GM19324 (cell line): Measurements from ENCODE around the gene FABP1.

Source experiments
- ATAC-seq: cut with Tn5 transposase; IDR thresholded peaks from one replicate; pipeline ENCODE4 v1.9.1; 2021; ENCODE audit warnings: mild to moderate bottlenecking, moderate library complexity; ENCODE audit not compliant: unreplicated experiment, low FRiP score

The FABP1 gene

GRCh38 chr2:88139203-88139702, 11.4 kb upstream of the FABP1 start:
- ATAC-seq, result no peak

GRCh38 chr2:88137833-88138232, 10.0 kb upstream of the FABP1 start:
- no peak for ATAC-seq

GRCh38 chr2:88136817-88137216, 9.0 kb upstream of the FABP1 start:
- no peak for ATAC-seq

DNA sequence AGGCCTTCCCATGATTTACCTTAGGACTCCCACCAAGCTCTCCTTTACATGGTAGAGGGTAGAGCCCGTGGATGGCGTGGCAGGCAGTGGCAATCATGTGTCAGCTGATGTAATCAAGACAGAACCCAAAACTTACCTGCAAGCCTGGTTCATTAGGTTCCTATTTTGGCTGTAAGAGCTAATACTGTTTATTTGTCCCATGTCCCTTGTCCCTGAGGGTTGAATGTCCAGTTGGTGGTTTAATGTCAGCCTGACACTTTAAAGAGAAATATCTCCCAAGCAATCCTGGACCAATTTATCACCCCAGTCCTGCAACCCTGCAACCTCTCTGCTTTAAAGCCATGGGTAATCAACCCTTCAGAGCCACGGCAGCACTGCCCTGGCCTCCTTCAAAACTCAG, 6.0 kb upstream of the FABP1 start:
- no peak for ATAC-seq

DNA sequence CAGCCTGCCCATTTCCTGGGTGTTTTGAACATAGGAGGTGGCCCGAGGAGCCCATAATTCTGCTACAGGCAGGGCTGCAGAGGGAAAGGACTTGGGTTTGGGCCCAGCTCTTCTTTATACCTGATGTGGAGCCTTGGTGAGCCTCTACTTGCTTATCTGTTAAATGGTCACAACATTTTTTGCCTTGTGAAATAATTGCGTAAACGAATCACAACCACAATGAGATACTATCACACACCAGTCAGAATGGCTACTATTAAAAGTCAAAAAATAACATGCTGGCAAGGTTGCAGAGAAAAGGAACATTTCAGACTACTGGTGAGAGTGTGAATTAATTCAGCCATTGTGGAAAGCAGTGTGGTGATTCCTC, 4.1 kb upstream of the FABP1 start:
- ATAC-seq, result no peak

- ATAC-seq, result no peak
Measured at GRCh38 chr2:88131201-88131998, 3.5 kb upstream of the FABP1 start.

DNA sequence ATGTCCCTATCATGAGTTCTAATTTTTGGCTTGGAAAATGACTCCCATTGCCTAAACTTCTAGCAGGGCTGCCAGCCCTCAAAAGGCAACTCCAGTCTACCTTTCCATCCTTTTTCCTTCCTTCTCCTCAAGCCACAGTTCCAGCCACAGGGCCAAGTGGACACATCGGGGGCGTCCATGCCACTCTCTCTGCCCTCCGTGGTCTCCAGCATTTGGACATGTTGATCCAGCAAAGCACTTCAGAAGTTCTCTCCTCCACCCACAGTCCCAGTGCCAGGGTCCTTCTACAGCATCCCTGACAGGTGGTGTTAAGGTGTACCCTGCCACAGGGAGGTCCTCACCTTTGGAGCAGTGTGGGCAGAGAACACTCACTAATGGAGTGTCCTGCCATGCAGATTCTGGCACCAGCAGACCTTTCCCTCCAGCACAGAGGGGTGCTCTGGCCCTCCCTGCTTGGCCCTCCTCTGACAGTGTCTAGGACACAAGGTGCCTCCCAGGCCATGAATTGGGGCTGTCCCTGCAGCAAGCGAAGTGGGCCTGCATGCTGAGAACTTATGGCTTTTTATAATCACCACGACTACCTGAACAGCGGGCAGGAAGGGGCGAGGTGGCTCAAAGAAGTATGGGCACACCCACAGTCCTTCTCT, 1.6 kb upstream of the FABP1 start:
- ATAC-seq, result no peak

GRCh38 chr2:88128654-88129312, 921 bp upstream of the FABP1 start:
- no peak for ATAC-seq

GRCh38 chr2:88127638-88127887, 299 bp downstream of the FABP1 start:
- no peak for ATAC-seq

GRCh38 chr2:88126772-88127637, 857 bp downstream of the FABP1 start:
- ATAC-seq, result no peak

GRCh38 chr2:88125924-88126771, 1.7 kb downstream of the FABP1 start:
- ATAC-seq, result no peak

DNA sequence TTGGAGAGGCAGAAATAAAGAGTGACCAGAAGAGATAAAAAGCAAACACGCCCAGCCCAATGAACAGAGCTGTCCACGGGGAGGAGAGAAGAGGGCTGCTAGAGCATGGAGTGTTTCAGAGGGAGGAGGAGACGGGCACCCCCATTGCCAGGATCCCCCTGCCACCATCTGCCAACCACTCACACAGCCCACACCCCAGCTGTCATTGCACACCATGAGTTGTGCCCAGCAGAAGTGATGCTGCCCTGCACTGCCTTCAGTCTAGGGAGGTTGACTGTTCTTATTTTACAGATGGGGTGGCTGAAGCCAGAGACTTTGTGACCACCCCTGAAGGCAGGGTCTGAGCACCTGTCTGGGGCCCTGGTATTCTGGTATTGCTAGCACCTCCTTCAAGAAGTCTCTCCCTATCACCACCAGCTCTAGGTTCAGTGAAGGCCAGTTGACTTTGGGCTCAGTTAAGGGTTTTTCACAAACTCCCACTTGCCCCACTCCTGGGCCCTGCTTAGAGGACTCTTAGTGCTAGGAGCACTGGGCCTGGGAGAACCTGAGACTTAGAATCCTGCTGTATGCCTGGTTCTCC, 2.4 kb downstream of the FABP1 start:
- ATAC-seq, result no peak

- ATAC-seq, result no peak
Measured at GRCh38 chr2:88123975-88124917, 3.6 kb downstream of the FABP1 start.

DNA sequence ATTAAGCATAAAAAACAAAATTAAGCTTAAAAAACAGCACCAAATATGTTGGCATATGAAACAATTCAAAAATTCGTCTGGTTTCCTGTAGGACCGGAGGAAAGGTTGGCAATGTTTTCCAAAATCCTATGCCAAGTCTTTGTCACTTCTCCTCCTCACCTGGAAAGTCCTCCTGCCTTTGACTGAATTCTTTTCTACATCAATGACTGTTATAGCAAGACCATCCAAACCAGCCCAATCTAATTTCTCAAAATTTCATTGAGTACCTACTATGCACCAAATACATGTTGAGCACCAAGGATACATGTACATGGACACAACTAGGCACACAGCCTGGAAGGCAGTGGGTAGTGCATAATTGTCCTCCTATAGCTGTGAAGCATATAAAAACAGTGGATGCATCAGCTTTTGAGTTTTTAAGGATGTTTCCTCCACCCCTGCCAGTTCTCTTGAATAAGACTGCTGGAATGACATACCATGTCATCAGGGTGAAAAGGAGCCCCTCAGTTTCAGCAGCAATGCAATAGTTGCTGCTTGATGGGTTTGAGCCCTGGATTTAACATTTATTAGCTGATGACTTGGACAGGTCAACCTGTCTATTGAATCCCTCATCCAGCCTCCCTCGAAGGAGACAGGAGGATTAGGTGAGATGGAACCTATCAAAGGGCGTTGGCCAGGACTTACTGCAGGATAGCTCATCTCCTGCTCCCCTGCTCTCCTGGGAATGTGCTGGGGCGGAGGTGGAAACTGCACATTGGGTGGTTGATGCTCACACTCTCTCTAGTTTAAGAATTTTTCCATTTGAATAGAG, 4.5 kb downstream of the FABP1 start:
- ATAC-seq, result no peak

- no peak for ATAC-seq
Measured at GRCh38 chr2:88122141-88122884, 5.5 kb downstream of the FABP1 start.

DNA sequence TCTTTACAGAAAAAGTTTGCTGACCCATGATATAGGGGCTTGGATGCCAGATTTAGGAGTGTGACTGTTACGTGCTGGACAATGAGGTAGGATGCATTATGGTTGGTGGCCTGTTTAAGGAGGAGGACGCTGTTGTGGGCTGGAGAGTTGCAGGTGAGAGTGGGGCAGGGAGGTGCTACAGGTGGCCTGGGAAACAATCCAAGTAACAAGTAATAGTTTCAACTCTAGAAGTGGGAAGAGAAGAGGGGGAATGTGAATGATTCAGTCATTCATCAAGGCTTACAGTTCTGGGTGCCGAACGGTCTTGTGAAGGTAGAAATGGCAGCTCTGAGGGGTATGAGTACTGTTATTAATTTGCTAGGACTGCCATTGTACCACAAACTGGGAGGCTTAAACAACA, 6.2 kb downstream of the FABP1 start:
- ATAC-seq, result no peak

GRCh38 chr2:88117973-88118372, 9.9 kb downstream of the FABP1 start:
- no peak for ATAC-seq
